Cortex of kidney (tissue), 1 donor: Measurements from ENCODE around the gene SECTM1.
"Not testable (repeated sequence)": the region's sequence is repeated elsewhere in the genome, so short reads cannot be mapped to it uniquely, and the experiment has no call there.

Experiments used
- DNase-seq: peaks from one replicate; lab custom pipeline; 2025; lab: John Stamatoyannopoulos, UW

The SECTM1 gene

DNA sequence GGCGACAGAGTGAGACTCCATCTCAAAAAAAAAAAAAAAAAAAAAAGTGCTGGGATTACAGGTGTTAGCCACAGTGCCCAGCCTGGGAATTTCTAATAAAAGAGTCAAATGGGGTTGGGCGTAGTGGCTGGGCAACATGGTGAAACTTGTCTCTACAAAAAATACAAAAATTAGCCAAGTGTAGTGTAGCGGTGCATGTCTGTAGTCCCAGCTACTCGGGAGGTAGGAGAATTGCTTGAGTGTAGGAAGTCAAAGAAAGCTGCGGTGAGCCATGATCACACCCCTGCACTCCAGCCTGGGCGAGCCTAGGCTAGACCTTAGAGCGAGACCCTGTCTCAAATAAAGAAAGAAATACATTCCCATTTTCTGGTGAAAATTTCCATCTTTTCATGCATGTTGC is 35.6 kb upstream of the SECTM1 start:
- DNase-seq = no peak

DNA sequence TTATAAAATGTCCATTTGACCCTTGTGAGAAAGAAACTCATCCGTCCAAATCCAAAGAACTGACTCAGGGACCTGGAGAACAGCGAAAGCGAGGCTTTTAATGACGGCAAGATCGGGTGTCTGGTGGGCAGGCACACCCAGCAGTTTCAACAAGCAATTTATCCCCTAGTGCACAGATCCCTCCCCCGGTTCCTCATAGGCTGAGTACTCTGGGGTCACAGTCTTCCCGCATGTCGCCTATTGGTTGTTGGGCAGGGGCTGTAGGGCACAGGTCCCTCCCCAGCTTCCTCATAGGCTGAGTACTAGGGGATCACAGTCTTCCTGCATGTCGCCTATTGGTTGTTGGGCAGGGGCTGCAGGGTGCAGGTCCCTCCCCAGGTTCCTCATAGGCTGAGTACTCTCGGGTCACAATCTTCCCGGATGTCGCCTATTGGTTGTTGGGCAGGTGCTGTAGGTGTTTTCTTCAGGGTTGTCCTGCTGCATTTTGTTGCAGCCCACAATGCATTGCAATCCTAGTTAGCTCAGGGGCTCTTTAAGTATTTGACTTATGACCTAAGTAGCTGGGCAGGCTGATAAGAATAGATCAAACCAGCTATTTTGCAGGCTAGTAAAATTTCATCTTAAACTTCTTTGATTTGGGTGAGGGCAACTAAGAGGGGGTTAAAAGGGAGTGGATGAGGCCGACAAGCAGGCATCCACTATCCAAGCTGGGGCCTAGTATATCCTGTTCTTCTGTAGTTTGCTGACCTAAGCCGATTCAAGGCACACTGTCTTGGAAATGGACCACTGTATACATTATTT is 34.4 kb upstream of the SECTM1 start:
- no peak for DNase-seq

DNA sequence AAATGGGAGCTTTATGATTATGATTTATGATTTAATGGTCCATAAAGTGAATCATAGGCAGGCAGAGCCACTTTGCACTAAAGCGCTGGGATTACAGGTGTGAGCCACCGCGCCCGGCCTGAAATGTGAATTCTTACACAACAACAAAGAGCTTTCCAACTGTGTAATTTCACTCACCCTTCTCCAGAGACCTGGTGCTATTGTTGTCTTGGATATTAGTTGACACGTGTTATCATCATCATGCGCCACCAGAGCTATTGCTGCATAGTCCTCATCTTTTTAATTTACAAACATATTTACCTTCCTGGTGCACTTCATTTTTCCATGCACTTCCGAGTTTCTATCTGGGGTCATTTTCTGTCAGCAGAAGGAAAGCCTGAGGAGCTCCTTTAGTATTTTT is 33.2 kb upstream of the SECTM1 start:
- DNase-seq = no peak

DNA sequence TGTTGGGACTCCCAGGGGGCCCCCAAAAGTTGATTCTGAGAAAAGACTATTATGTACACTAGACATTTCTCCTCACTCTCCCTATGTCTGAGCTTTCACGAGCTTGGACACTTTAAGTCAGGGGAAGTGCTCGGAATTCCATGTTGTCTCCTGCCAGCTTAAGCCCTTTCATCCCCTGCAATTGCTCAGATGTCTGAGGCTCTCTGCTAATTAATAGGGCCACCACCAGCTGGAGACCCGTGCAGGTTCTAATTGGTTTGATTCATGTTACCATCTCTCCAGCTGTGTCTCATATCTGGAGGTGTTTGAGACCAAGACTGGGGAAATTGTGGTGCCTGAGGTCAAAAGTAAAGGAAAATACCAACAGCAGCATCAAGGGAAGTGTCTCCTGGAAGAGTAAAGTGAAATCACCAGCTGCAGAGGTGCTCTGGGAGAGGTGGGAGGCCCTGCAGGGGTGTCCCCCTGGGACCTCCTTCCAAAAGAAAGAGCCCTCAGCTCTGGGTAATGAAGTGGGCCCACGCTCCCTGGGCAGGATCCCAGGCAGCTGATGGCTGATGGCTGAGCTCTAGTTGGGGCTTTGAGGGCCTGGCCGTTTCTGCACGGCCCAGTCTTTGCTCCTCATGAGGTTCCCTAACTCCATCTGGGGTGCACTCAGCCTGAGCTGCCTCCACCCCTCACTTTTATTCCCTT is 32.2 kb upstream of the SECTM1 start:
- no peak for DNase-seq

DNA sequence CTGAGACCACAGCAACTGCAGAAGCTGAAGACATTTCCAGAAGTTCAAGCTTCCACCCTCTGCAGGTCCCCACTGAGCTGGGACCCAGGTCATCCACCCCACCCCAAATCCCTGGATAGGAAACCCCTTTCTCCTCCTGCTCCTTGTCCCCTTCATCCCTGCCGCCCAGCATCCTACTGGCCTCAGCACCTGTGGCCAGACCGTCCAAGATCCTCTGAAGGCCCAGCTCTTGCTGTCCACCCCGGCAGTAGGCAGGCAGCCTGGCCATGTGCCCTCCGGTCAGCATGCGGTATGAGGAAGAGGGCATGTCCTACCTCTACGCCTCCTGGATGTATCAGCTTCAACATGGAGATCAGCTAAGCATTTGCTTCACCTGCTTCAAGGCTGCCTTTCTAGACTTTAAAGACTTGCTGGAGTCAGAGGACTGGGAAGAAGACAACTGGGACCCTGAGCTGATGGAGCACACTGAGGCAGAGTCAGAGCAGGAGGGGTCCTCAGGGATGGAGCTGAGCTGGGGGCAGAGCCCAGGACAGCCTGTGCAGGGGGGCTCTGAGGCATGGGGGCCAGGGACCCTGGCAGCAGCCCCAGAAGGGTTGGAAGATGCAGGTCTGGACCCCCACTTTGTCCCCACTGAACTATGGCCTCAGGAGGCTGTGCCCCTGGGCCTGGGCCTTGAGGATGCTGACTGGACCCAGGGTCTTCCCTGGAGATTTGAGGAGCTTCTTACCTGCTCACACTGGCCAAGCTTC is 28.5 kb upstream of the SECTM1 start:
- no peak for DNase-seq

DNA sequence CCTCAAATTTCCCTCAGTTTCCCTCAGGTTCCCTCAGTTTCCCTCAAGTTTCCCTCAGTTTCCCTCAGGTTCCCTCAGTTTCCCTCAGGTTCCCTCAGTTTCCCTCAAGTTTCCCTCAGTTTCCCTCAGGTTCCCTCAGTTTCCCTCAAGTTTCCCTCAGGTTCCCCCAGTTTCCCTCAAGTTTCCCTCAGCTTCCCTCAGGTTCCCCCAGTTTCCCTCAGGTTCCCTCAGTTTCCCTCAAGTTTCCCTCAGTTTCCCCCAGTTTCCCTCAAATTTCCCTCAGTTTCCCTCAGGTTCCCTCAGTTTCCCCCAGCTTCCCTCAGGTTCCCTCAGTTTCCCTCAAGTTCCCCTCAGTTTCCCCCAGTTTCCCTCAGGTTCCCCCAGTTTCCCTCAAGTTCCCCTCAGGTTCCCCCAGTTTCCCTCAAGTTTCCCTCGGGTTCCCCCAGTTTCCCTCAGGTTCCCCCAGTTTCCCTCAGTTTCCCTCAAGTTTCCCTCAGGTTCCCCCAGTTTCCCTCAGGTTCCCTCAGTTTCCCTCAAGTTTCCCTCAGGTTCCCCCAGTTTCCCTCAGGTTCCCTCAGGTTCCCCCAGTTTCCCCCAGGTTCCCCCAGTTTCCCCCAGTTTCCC is 26.0 kb upstream of the SECTM1 start:
- DNase-seq = not testable (repeated sequence)

DNA sequence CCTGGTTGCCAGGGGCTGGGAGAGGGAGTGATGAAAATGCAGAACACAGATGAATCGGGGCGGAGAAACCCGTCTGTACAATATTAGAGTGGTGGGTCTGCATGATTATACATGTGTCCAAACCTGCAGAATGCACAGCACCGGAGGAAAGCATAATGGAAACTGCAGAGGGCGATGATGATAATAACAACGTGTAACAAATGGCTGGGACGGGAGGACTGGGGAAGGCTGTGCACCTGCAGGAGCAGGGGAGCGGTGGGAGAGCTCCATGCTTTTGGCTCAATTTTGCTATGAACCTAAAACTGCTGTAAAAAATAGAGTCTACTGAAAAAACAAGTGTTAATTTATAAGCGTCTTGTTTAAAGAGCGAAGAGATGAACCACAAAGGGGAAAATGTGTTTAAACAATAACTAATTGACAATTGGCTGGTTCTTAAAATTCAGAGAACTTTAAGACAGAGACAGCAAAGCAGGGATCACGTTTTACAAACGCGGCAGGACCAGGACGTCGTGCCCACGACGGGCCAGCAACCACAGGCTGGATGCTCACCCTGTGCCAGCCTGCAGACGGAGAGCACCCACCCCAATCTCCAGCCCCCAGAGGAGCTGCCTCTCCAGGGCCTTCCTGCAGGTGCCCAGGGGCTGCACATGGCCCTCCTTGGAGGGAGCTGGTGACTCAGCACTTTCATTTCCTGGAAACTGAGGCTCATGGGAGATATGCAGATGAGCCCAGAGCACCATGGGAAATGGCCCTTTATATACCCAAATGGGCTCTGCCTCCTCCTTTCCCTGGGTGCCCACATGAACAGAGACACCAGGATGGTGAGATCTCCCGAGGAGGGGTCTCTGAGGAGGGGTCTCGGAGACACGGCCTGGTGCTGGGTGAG is 25.1 kb upstream of the SECTM1 start, which contains the start of gene TEX19:
Gene TEX19, plus strand, starts transcription at position 783 of the 886 bp plus-strand sequence. CDS start 2,904 bp downstream, outside the sequence.
- no peak for DNase-seq

DNA sequence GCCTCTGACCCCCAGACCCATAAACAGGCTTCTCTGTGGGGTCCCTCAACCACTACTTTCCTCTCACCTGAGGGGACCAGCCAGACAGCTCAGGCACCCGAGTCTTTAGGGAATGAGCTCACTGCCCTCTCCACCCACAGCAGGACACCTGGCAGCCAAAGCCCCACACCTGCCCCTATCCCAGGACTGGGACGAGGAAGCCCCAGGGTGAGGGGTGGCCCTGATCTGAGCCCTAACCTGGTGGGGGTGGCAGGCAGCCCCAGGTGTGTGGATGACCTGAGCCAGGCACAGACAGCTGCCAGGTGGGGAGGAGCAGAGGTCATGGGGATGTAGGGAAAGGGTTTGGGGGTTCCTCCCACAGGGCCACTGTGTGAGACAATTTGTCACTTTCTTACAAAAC is 23.8 kb upstream of the SECTM1 start:
- DNase-seq = no peak

DNA sequence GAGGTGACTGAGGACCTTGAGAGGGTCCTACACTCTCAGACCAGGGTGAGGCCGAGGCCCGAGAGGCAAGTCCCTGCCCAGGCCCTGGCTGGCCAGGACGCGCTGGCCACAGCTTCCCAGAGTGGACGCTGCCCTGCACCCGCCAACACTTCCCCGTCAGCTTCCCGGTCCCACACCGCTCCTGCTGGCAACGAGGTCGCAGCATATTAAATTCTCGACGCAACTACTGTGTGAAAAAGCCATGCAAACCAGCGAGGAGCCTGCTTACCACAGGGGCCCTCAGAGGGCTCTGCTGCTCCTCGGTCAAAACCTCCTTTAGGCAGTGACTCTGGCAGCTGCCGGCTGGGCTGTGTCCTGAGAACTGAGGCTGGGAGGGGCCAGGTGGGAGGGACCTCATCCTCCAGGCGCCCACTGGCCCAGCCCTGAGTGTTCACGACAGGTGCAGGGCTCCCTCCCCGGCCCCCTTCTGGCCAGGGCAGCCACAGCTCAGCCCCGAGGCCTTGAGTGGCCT is 23.3 kb upstream of the SECTM1 start:
- no peak for DNase-seq

DNA sequence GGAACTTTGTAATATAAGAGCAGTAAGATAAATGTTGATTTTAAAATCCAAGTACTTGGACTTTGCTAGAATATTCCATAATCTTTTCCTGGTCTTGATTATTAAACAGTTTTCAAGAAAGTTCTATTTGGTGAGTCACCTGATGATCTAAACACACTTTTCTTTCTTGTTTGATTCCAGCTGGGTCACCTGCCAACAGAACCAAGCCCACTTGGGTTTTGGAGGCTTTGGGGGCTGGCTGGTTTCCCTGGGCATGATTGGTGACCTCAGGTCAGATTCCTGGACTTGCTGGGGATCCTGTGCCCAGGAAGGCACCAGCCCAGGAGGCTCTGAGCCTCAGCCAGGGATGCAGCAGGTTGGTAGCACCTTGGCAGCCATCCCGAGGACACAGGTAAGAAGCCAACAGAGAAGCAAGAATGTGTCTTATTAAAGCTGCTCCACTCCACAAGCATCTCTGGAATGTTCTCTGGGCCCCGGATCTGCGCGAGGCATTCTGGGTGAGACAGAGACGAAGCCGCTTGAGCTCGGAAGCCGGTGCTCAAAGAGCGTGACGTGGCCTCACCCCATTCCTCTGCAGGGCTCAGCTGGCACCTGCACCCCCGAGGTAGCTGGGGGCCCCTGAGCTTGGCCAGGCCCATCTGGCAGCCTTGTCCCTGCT is 22.3 kb upstream of the SECTM1 start:
- no peak for DNase-seq

DNA sequence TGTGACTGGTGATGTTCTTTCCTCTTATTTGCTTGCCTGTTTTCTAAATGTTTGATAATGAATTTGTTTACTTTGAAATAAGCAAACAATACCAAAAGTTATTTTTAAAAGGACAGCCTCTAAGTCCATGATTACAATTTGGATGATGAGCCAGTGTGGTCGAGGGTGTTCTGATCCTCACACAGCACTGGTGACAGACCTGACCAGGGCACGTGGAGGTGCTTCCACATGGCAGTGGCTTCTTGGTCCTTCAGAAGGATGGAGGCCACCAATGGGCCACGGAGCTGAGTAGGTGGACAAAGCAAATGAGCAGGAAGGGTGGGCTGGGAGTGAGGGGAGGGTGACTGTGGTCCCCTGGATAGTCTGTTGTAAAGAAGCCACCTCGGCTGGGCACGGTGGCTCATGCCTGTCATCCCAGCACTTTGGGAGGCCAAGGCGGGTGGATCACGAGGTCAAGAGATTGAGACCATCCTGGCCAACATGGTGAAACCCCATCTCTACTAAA is 21.3 kb upstream of the SECTM1 start:
- DNase-seq = no peak

DNA sequence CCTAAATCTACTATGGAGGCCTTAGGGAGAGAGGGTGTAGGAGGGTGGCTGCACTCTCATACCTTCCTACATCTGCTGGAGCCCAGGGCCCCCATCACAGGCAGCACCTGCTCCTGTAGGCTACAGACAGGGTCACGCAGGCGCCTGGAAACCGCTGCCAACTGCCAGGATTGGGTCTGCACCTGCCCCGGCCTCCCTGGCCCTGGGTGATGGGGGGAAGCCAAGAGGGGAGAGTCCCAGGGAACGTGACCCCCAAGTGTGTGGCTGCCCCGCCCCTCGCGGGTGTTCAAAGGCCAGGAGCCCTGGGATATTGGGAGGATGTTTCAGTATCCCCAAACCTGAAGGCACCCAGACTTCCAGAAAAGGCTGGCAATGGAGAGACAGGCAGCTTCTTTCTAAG is 19.9 kb upstream of the SECTM1 start:
- DNase-seq = no peak

DNA sequence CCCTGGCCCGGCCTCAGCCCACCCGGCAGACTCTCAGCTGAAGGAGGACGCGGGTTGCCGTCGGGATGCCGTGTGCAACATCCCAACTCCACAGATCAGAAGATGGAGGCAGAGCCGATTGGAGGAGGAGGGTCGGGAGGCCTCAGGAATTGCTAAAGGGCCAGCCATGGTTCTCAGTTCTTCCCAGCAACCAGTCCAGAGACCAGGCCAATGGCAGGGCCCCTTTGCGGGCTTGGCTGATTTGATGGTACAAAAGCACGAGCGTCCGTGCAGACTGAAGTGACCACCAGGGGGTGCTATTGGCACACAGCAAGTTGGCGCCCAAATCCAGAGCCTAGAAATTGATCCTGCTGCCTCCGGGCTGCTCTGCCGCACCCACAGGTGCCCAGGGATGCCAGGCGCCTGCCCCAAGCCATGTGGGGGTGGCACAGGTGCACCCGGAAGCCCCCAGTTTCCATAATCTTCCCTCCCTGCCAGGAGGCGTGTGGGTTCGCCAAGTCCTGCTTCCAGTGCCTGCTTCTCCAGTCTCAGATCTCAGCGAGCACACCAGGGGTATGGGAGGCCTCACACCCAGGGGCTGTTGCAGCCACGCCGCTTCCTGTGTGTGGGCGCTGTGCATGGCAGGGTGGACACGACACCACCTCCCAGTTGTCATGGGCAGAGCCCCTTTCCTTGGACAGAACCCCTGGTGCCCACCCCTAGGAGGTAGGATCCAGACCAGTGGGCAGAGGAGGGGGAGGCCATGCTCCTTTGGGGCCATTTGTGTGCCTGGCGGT is 18.3 kb upstream of the SECTM1 start:
- no peak for DNase-seq

DNA sequence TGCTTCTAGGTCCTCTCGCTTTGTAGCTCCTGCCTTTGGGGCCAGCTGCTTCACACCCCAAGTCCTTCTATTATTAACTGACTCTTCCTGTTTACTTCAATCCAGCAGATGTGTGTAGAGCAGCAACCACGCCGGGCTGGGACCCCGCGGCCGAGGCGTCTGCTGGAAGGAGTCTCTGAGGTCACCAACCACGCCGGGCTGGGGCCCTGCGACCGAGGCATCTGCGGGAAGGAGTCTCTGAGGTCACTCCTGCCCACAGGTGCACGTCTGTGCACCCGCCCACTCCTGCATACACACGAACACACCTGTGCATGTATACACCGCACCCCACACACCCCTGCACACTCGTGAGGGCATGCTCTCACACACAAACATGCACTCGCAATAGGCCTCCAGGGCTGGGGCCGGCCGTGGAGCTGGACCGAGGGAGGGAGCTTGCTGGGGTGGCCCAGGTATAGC is 17.7 kb upstream of the SECTM1 start:
- DNase-seq = no peak

DNA sequence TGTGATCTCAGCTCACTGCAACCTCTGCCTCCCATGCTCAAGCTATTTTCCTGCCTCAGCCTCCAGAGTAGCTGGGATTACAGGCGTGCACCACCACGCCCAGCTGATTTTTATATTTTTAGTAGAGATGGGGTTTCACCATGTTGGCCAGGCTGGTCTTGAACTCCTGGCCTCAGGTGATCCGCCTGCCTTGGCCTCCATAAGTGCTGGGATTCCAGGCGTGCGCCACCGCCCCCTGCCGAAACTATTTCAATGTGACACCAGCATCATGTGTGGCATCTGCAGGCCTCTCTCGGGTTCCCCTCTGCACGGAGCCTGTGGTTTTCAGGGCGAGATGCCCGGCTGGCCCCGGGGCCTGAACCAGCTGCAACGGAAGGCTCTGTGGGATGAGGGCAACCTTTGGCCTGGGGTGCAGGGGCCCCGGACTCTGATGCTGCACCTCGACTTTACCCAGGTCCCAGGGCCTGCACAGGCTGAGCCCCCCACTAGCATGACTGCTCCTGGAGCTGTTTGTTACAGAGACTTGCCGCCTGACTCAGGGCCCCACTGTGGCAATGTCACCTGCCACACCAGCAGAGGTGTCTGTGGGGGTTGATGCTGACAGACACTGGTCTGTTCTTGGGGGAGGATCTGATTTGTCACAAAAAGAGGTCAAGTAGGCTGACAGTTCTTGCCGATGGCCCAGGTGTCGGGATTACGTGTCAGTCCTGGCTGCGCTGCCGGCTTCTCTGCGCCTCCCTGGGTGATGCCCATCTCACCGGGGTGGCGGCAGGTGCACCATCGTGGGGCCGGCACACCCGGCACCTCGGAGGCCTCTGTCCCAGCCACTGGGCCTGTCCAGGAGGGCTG is 16.8 kb upstream of the SECTM1 start:
- DNase-seq = no peak

DNA sequence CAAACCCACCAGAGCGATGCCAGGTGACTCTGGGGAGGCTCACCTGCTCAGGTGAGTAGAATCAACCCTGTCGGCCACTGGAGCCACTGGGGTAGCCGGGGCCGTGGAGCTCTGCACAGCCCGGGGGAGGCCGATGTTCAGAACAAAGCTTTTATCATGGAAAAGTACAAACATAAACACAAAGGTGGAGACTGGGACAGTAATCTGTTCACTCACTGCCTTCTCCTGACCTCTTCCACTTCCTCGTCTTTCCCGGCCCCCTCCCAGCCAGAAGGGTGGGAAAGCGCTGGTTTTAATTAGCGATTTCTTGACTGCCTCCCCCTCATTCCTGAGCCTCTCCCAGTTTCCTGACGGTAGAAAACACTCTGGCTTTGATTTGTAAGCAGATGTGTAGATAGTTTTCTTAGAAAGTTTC is 15.7 kb upstream of the SECTM1 start:
- DNase-seq = no peak

DNA sequence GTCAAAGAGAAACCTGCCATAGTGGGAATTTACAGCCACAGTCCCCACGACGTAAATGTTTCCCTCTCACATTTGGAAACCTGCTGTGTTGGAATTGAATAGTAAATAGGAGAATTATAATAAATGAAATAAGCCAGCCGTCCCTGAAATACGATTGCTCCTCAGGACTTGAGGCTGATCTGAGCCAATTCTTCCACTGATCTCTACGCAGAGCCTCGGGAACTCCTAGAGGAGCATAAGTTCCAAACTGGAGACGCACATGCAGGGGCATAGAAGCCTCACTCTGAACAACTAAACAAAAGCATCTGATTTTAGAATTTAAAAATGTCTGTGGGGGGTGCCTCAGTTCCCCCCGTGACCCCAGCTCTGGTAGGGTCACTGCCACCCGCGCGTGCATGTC is 15.3 kb upstream of the SECTM1 start:
- DNase-seq = no peak

DNA sequence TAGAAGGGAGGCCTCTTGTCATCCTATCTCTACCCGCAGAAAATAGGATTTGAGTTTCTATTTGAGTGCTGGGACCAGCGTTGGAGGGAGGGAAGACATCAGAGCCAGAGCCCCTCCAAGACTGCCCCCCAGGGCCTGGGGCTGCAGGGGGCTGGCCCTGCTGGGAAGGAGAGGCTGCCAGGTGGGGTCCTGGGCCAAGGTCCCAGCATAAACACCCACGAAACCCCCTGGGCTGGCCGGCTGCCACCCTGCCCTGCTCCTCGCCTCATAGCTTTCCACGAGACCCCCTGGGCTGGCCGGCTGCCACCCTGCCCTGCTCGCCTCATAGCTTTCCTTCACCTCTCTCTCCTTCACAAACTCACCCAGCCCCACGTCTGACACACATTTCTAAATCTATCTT is 14.9 kb upstream of the SECTM1 start:
- DNase-seq = no peak
